Prostate gland (tissue), 2 donors: ENCODE measurements around the gene TTYH1.

Experiments used
- POLR2A ChIP-seq: fragments of 450-650 bp; IDR thresholded peaks from one replicate; pipeline ENCODE4 v1.6.1; 2016; ENCODE audit warnings: antibody characterized with exemption, mild to moderate bottlenecking
- TF ChIP-seq, protein P1 (sequence below), 4 experiments: fragments of 200-600 bp in 2 of 4; fragments of 450-650 bp in 2 of 4; sonication (generic) in 2 of 4; IDR thresholded peaks; 1 replicate in 3 of 4; 2 replicates in 1 of 4; pipeline ENCODE4 v1.5.1; 2016 to 2019; ENCODE audit warnings: antibody characterized with exemption in 4 of 4, mild to moderate bottlenecking in 2 of 4, moderate library complexity in 2 of 4

DNA sequence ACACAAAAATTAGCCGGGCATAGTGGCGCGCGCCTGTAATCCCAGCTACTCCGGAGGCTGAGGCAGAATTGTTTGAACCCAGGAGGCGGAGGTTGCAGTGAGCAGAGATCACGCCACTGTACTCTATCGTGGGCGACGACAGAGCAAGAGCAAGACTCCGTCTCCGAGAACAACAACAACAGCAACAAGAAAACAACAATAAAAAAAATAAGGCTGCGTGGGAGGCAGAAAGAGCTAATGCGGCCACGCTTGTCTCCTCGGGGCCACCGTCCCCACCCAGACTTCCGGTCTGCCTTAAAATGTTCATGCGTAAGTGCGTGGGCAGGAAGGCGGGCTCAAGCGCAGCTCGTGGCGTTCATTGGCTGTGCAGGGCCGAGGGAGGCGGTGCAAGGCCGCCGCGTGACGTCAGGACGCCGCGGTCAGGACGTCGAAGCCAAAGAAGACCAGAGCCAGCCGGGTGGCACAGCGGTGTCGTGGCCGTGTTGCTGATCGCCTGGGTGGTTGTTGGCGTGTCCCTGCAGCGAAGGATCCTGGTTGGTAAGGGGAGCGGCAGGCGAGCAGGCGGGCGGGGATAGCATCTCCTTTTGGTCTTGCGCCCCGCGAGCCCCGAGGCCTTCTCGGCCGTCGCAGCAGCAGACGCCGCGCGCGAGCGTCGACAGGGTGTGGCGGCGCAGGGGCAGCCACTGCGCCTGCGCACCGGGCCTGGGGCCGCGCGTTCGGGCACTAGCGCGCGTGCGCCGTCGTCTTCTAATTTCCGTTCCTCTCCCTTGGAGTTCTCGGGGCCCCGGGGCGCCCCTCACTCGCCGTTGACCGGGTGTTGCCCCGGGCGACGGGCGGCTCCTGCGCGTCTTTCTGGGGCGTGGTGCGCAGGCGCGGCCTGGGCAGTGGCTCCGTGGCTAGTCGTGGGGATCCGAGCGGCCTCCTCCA lies 33.8 kb downstream of the TTYH1 start, which contains the start of gene LENG8:
- TF ChIP-seq, protein P1, sequence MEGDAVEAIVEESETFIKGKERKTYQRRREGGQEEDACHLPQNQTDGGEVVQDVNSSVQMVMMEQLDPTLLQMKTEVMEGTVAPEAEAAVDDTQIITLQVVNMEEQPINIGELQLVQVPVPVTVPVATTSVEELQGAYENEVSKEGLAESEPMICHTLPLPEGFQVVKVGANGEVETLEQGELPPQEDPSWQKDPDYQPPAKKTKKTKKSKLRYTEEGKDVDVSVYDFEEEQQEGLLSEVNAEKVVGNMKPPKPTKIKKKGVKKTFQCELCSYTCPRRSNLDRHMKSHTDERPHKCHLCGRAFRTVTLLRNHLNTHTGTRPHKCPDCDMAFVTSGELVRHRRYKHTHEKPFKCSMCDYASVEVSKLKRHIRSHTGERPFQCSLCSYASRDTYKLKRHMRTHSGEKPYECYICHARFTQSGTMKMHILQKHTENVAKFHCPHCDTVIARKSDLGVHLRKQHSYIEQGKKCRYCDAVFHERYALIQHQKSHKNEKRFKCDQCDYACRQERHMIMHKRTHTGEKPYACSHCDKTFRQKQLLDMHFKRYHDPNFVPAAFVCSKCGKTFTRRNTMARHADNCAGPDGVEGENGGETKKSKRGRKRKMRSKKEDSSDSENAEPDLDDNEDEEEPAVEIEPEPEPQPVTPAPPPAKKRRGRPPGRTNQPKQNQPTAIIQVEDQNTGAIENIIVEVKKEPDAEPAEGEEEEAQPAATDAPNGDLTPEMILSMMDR (IDR thresholded peaks at IDR 0.05) = peak in 2 of 4 experiments; percentile 19 to 24
- peak; percentile 94 for TF ChIP-seq POLR2A
